D721Med (cell line): Measurements from ENCODE around the gene LRMDA.

Experiments
- DNase-seq: peaks from one replicate; pipeline ENCODE4 v3.0.0; 2011; ENCODE audit warnings: low spot score; ENCODE audit not compliant: insufficient read length
- FAIRE-seq: peaks from 2 replicates; lab custom pipeline; 2011; peaks lifted over from hg19 to GRCh38; lab: Jason Lieb, UNC
- CTCF ChIP-seq: IDR thresholded peaks from 2 replicates; pipeline ENCODE4 v1.5.1; 2012; ENCODE audit warnings: mild to moderate bottlenecking, control low read depth; ENCODE audit not compliant: insufficient read depth; ENCODE audit errors: missing control alignments

LRMDA gene

GRCh38 chr10:76082956-76083355, 651.5 kb downstream of the LRMDA start:
- no peak for TF ChIP-seq CTCF
- DNase-seq, result no peak
- FAIRE-seq, result no peak

DNA sequence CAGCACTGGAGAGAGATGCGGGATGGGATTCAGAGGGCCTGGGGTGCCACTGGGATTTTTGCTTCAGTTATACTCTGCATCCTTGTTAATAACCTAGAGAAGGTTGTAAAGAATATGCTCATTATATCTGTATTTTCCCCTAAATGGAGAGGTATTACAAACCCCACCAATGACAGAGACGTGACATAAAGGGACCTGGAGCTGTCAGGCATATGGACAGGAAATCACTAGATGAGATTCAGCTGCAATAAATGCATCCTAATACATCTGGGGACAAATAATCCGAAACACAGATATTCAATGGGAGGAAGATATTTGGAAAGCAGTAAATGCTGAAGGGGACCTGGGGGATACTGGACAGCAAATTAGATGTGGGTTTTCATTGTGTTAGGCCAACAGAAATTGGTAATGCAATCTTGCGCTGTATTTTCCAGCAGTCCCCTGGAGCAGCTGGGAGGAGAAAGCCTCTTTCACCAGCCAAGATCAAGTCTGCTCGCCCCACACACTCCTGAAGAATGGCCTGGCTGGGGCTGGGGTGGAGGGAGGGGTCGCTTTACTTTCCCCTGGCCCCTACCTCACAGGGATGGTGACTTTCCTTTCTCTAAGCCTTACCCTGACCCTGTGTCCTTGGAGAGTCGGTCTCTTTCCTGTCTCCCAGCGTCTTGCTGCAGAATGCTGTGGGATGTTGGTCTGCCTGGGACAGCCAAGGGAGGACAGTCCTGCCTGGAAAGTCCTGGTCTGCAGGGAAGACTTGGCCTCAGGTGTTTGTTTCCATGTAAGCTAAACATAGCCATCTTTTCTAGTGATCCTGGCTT, 653.8 kb downstream of the LRMDA start:
- DNase-seq, result no peak
- no peak for FAIRE-seq
- no peak for TF ChIP-seq CTCF

DNA sequence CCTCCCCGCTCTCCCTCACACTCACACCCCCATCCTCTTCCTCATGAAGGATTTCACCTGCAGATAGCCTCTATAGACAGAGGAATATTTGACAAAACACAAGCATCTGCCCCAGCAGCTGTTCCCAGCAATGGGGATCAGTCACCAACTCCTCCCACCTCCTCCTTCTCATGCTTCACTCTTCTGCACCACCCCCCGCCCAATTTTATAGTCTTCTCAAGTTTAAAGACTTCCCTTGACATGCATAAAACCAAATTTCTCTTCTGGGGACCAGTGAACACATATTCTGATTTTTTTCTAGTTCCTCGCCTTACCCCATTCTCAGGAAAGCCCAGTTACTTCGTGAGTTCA, 654.4 kb downstream of the LRMDA start:
- no peak for FAIRE-seq
- no peak for DNase-seq
- TF ChIP-seq CTCF, result no peak

- FAIRE-seq, result no peak
- no peak for TF ChIP-seq CTCF
Measured at GRCh38 chr10:76086170-76086760, 654.8 kb downstream of the LRMDA start.

GRCh38 chr10:76086761-76087639, 655.6 kb downstream of the LRMDA start:
- DNase-seq (no peak), FAIRE-seq (no peak)
- TF ChIP-seq CTCF, result peak; percentile 70

More at GRCh38 chr10:76086170-76086760, 654.8 kb downstream of the LRMDA start:
- no peak for DNase-seq

- TF ChIP-seq CTCF, result no peak
- no peak for FAIRE-seq
Measured at GRCh38 chr10:76088008-76088407, 656.6 kb downstream of the LRMDA start.

More at GRCh38 chr10:76088008-76088407, 656.6 kb downstream of the LRMDA start:
- no peak for DNase-seq
